HG03378 (cell line): Measurements from ENCODE around the gene EML6.

Experiments used
- ATAC-seq: cut with Tn5 transposase; IDR thresholded peaks from one replicate; pipeline ENCODE4 v1.9.1; 2021; ENCODE audit warnings: mild to moderate bottlenecking, moderate library complexity; ENCODE audit not compliant: unreplicated experiment

The EML6 gene

GRCh38 chr2:54704688-54705605, 18.5 kb upstream of the EML6 start:
- ATAC-seq: no peak

- no peak for ATAC-seq
Observed at GRCh38 chr2:54706622-54707021, 16.8 kb upstream of the EML6 start.

- ATAC-seq: no peak
Observed at GRCh38 chr2:54708584-54709335, 14.7 kb upstream of the EML6 start.

- ATAC-seq: no peak
Observed at GRCh38 chr2:54709336-54709809, 14.1 kb upstream of the EML6 start.

- ATAC-seq: no peak
Observed at GRCh38 chr2:54710216-54710615, 13.2 kb upstream of the EML6 start.

GRCh38 chr2:54712516-54712915, 10.9 kb upstream of the EML6 start:
- no peak for ATAC-seq

GRCh38 chr2:54714996-54715395, 8.5 kb upstream of the EML6 start:
- no peak for ATAC-seq

GRCh38 chr2:54716375-54716774, 7.1 kb upstream of the EML6 start:
- no peak for ATAC-seq

GRCh38 chr2:54720563-54720962, 2.9 kb upstream of the EML6 start:
- no peak for ATAC-seq

- ATAC-seq: no peak
Observed at GRCh38 chr2:54722641-54723040, 821 bp upstream of the EML6 start.

- ATAC-seq: peak; percentile 0
Observed at GRCh38 chr2:54723996-54724559, 616 bp downstream of the EML6 start.

- ATAC-seq: no peak
Observed at GRCh38 chr2:54724560-54725342, 1.3 kb downstream of the EML6 start.

GRCh38 chr2:54725343-54726099, 2.1 kb downstream of the EML6 start:
- ATAC-seq: no peak

GRCh38 chr2:54726431-54726830, 3.0 kb downstream of the EML6 start:
- no peak for ATAC-seq

GRCh38 chr2:54726940-54727339, 3.5 kb downstream of the EML6 start:
- ATAC-seq: no peak

GRCh38 chr2:54728669-54729120, 5.2 kb downstream of the EML6 start:
- ATAC-seq: no peak

GRCh38 chr2:54735636-54736035, 12.2 kb downstream of the EML6 start:
- ATAC-seq: no peak

- no peak for ATAC-seq
Observed at GRCh38 chr2:54738281-54738680, 14.8 kb downstream of the EML6 start.

- ATAC-seq: no peak
Observed at GRCh38 chr2:54740333-54740732, 16.9 kb downstream of the EML6 start.

GRCh38 chr2:54741250-54741649, 17.8 kb downstream of the EML6 start:
- no peak for ATAC-seq
